Activated naive CD4-positive, alpha-beta T cell treated with anti-CD3 and anti-CD28 coated beads, Interleukin-2, amount 50 U/mL, for 72 hours (primary cell): ENCODE data around the gene PSME2. TPM values are rescaled to one million over a fixed set of nuclear protein-coding genes. Genes with fewer than 3 reads are reported as not detected.

Experiments
- ATAC-seq, 2 donors: fragments of 150-1000 bp; cut with Tn5 transposase; 2 replicates each; pipeline ENCODE4 v1.10.0; 2021; ENCODE audit warnings: mild to moderate bottlenecking in 2 of 2, moderate library complexity in 2 of 2
- DNase-seq, 2 donors: peaks; one replicate each; pipeline ENCODE4 v3.0.0; 2021 to 2022; ENCODE audit warnings: low spot score in 2 of 2
- H3K27ac Mint-ChIP-seq, 2 donors: one replicate each; pipeline ENCODE4 v1.8.0; 2022; ENCODE audit warnings: mild to moderate bottlenecking in 2 of 2, mixed read lengths in 2 of 2
- H3K36me3 Mint-ChIP-seq, 2 donors: one replicate each; pipeline ENCODE4 v1.8.0; 2022; ENCODE audit warnings: mixed read lengths in 2 of 2
- H3K9me3 Mint-ChIP-seq, 2 donors: one replicate each; pipeline ENCODE4 v1.8.0; 2022; ENCODE audit warnings: mixed read lengths in 2 of 2
- total RNA-seq, 2 donors: library from RNA; stranded (reverse); gene quantifications; one replicate each; pipeline ENCODE4 v1.2.3, GENCODE V29; 2022

Gene PSME2
- total RNA-seq, 2 donors from 2014 or later: 452 to 507 TPM

DNA sequence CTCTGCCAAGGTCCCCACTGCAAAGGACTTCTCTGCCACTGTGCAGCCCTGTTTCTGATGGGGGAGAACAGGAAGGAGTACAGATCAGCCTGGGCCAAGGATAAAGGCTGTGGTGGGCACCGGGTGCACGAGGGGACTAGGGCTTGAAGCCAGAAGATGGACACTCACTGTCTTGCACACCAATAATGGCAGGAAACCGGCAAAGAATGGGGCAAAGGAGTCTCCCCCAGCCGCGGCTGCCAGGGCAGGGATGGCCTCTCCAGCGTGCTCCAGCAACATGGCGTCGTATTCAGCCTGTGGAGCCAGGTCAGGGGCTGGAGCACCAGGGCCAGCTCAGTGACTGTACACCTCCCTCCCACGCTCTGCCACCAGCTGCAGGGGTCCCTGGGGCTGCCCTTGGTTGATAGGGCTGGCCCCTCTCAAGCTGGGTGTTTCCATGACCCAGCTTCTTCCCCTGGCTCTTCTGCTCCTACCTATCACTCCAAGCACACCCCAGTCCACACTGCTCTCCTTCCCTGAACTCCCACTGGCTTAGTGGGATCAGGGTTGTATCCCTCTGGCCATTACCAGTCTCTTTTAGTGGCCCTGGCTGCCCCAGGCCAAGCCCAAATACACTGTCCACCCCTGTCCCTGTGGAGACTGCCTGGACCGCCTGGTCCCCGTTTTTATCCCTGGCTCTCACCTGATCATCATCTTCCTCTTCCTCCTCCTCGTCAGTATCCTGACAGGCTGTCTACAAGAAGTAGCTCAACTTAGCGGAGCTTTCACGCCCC lies 35.9 kb upstream of the PSME2 start:
- no peaks in the 10 kb centered on the region for H3K9me3 Mint-ChIP-seq
- ATAC-seq: no peak
- DNase-seq: no peak
- H3K27ac Mint-ChIP-seq: peak overlapping the region; percentile 82 to 85
- peaks cover 4 to 6% of the 10 kb centered on the region in 2 donors for H3K36me3 Mint-ChIP-seq

DNA sequence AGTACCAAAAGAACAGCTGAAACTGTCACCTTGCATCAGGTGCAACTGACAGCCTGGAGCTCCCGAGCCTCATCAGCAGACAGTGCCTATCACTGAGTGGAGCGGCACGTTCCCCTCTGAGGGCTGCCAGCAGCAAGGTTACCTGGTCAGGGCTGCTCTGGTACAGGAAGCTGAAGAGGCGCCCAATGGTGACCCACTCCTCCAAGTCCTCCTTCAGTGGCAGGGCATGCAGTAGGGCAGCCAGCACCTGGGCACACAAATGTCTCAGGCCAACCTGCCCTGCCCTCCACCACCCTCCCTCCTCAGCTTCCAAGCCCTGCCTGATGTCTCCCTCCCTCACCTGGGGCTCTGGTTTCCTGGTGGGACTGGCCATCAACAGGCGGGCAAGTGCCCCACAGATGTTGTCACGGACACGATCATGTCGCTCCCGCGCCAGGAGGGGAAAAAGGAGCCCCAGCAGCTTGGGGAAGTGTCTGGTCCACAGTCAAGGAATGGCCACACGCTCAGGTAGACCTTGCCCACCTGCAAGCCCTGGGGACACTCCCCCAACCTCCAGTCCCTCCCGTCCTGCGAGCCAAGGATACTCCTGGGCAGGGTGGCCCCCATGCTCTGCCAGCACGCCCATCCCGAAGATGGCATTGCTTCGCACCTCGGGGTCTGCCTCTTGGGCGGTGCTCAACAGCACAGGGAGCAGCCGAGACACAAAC lies 35.1 kb upstream of the PSME2 start:
- H3K9me3 Mint-ChIP-seq: no peaks in the 10 kb centered on the region
- H3K36me3 Mint-ChIP-seq: peaks cover 0 to 6% of the 10 kb centered on the region in 2 donors
- peak overlapping the region; percentile 60 to 82 for H3K27ac Mint-ChIP-seq
- no peak for DNase-seq
- peak in 1 of 2 donors; percentile 6 for ATAC-seq

DNA sequence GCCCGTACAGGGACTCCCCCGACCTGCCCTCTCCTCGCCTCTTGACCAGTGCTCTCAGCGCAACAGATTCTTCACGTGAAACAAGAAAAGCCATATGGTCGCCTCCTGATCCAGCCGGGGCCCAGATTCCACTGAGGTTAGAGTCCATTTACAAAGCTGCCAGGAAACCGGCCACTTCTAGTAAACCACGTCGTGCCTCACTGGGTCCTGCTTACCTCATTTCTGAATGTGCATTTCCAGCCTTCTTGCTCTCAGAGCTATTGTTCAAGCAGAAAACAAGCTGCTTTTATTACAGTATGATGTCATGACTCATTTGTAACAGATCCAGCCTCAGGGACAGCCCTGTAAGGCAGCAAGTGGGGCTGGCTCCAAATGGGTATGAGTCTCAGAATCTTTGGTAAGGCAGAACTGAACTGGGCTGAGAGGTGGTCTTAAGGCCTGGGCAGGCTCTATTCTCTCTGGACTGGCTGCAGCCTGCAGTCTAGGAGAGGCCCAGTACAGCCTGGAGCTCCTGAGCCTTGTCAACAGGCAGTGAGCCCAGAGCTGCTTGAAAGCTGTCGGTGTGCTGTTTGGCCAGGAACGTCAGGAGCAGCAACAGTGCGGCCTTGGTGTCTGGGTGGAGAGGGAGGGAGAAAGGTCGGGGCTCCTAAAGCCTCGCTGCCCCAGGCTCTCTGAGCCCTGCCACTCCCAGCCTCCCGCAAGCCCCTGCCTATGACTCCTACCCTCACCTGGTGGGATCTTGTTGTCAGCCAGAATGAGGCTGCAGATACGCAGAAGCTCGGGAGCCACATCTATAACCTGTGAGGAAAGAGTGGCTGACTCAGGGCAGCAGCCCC lies 33.8 kb upstream of the PSME2 start:
- H3K27ac Mint-ChIP-seq: peak overlapping the region; percentile 50 to 75
- no peaks in the 10 kb centered on the region for H3K9me3 Mint-ChIP-seq

DNA sequence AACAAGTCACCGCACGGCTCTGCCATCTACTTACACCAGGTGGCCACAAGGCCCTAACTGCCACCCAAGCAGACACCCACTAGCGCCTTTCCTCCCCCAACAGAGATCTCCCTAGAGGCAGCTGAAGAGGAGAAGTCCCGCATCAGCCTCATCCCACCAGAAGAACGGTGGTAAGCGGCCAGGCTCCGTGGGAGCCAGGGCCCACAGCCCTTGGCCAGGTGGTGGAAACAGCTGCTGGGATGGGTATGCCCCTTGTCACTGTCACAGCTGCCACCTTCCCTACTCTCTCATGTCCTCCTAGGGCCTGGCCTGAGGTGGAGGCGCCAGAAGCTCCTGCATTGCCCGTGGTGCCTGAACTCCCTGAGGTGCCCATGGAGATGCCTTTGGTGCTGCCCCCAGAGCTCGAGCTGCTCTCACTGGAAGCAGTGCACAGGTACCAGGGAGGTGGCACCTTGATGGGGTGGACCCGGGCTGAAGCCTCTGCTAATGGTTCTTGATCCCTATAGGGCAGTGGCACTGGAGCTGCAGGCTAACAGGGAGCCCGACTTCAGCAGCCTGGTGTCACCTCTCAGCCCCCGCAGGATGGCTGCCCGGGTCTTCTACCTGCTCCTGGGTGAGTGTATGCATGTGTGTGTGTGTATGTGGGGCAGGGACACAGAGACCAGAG lies 33.0 kb upstream of the PSME2 start:
- DNase-seq (no peak), ATAC-seq (no peak)
- Mint-ChIP-seq H3K36me3 (peaks cover 0 to 6% of the 10 kb centered on the region in 2 donors), H3K27ac (peak overlapping the region; percentile 50 to 79), H3K9me3 (no peaks in the 10 kb centered on the region)

More for the DNA sequence above, 33.8 kb upstream of the PSME2 start:
- peaks cover 0 to 6% of the 10 kb centered on the region in 2 donors for H3K36me3 Mint-ChIP-seq
- ATAC-seq: no peak
- no peak for DNase-seq

GRCh38 chr14:24178399-24179178 lies 32.2 kb upstream of the PSME2 start:
- DNase-seq (no peak), ATAC-seq (no peak)
- Mint-ChIP-seq H3K9me3 (no peaks in the 10 kb centered on the region), H3K27ac (peak overlapping the region in 1 of 2 donors; percentile 48), H3K36me3 (peaks cover 0 to 6% of the 10 kb centered on the region in 2 donors)

DNA sequence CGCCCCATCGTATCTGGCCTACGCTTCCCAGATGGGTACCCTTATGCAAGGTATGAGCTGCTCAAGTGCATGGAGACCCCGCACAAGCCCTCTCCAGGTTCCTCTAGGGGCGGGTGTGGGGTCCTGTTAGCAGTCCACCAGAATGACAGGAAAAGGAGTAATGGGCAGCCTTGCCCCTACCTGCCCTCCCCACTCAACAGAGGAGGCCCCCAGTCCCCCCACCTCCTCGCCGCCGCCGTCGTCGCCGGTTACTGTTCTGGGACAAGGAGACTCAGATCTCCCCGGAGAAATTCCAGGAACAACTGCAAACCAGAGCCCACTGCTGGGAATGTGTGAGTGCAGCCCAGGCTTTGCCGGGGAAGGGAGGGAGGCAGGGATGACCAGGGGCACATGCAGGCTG lies 31.5 kb upstream of the PSME2 start:
- no peak for DNase-seq

GRCh38 chr14:24177041-24177825 lies 30.8 kb upstream of the PSME2 start:
- Mint-ChIP-seq H3K36me3 (peaks cover 6 to 13% of the 10 kb centered on the region in 2 donors), H3K27ac (peak overlapping the region; percentile 45 to 91), H3K9me3 (no peaks in the 10 kb centered on the region)
- DNase-seq (no peak), ATAC-seq (no peak)

More for the DNA sequence above, 31.5 kb upstream of the PSME2 start:
- H3K27ac Mint-ChIP-seq: peak overlapping the region in 1 of 2 donors; percentile 65
- ATAC-seq: no peak
- H3K9me3 Mint-ChIP-seq: no peaks in the 10 kb centered on the region
- H3K36me3 Mint-ChIP-seq: peaks cover 6 to 12% of the 10 kb centered on the region in 2 donors

GRCh38 chr14:24176599-24176998 lies 30.2 kb upstream of the PSME2 start:
- no peak for ATAC-seq
- H3K27ac Mint-ChIP-seq: peak overlapping the region in 1 of 2 donors; percentile 45
- no peak for DNase-seq
- H3K9me3 Mint-ChIP-seq: no peaks in the 10 kb centered on the region
- H3K36me3 Mint-ChIP-seq: peaks cover 7 to 13% of the 10 kb centered on the region in 2 donors

DNA sequence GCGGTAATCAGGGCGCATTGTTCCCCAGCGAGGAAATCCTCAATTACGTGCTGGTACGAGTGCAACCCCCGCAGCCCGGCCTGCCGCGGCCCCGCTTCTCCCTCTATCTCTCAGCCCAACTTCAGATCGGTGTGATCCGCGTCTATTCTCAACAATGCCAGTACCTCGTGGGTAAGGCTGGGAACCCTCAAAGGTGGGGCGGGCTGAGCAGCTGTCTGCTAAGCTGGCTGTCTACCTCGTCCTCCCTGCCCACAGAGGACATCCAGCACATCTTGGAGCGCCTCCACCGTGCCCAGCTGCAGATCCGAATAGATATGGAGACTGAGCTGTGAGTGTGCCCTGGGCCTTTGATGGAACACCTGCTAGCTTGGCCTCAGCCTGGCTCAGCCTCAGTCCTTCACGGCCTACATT lies 26.5 kb upstream of the PSME2 start:
- H3K36me3 Mint-ChIP-seq: peaks cover 13 to 28% of the 10 kb centered on the region in 2 donors
- DNase-seq: no peak
- no peaks in the 10 kb centered on the region for H3K9me3 Mint-ChIP-seq
- H3K27ac Mint-ChIP-seq: peak overlapping the region; percentile 73 to 85
- no peak for ATAC-seq

DNA sequence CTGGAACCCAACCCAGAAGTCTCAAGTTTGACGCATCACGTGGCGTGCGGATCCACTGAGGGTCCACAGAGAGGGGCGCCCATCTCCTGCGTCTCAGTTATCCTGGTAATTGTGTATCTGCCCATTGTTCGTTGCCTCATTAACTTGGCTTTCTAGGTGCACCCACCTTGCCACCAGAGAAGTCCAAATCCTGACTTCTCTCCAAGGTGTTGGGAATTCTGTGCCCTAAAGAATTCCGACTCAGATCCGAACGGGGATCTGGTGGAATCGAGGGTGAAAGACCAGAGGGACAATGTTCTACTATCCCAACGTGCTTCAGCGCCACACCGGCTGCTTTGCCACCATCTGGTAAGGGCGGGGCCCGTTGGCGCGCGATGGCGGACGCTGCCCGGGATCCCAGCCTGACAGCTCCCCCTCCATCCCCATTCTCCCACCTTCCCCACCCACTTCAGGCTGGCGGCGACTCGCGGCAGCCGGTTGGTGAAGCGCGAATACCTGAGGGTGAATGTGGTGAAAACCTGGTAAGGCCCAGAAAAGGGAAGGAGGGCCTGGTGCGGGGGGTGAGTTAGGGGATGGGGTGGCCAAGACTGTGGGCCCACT lies 26.0 kb upstream of the PSME2 start:
- no peaks in the 10 kb centered on the region for H3K9me3 Mint-ChIP-seq
- peak overlapping the region; percentile 50 to 74 for H3K27ac Mint-ChIP-seq
- peaks cover 13 to 32% of the 10 kb centered on the region in 2 donors for H3K36me3 Mint-ChIP-seq
- DNase-seq (no peak), ATAC-seq (no peak)

GRCh38 chr14:24171422-24172260 lies 25.2 kb upstream of the PSME2 start, which contains the start of gene REC8:
REC8 (plus strand) TSS chr14:24172080; CDS start chr14:24172553, 473 bp downstream.
- peak; percentile 74 for ATAC-seq
- Mint-ChIP-seq H3K9me3 (no peaks in the 10 kb centered on the region), H3K36me3 (peaks cover 13 to 37% of the 10 kb centered on the region in 2 donors), H3K27ac (peak within 1 kb of the TSS; percentile 74 to 95)
- DNase-seq: peak; percentile 60 to 73

- Mint-ChIP-seq H3K36me3 (peaks cover 16 to 67% of the 10 kb centered on the region in 2 donors), H3K27ac (peak overlapping the region; percentile 72 to 95), H3K9me3 (no peaks in the 10 kb centered on the region)
- DNase-seq (no peak), ATAC-seq (no peak)
Observed at GRCh38 chr14:24167469-24168114, 21.2 kb upstream of the PSME2 start.

DNA sequence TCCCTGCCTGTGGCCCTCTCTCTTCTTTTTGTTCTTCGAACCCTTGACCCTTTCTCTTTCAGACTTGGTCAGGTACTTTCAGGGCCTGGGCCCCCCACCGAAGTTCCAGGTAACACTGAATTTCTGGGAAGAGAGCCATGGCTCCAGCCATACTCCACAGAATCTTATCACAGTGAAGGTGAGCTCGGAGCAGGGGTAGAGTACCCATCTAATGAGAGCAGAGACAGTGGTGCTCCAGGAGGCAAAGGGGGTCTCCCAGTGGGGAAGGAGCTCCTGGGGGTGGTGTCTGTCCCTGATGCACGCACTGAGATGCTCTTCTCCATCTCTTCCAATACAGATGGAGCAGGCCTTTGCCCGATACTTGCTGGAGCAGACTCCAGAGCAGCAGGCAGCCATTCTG lies 19.4 kb upstream of the PSME2 start:
- DNase-seq: no peak
- no peak for ATAC-seq
- peak overlapping the region; percentile 72 to 90 for H3K27ac Mint-ChIP-seq

More for the DNA sequence above, 19.4 kb upstream of the PSME2 start:
- H3K9me3 Mint-ChIP-seq: no peaks in the 10 kb centered on the region
- H3K36me3 Mint-ChIP-seq: peaks cover 34 to 77% of the 10 kb centered on the region in 2 donors
